IMR-90 (cell line): ENCODE data around the gene AKAP7. TPM values are rescaled to one million over a fixed set of nuclear protein-coding genes. Genes with fewer than 3 reads are reported as not detected.

Experiments used
- ATAC-seq: fragments of 200-7000 bp; cut with Tn5 transposase; 2 replicates; pipeline ENCODE4 v1.9.1; 2020; ENCODE audit warnings: low read depth, mild to moderate bottlenecking, moderate library complexity
- BruUV-seq: library from RNA; stranded (reverse); fragments of 400-500 nt; replicated peaks from 2 replicates; lab custom pipeline; 2021; lab: Mats Ljungman, UMichigan
- CTCF ChIA-PET: fragments of 300-600 bp; formaldehyde crosslinking; extraction: SDS; loops from one replicate; lab custom pipeline; 2021; ENCODE audit warnings: antibody characterized with exemption; lab: Yijun Ruan, JAX
- POLR2A ChIA-PET: fragments of 300-600 bp; sonication (Branson Sonifier 250); formaldehyde crosslinking; loops from one replicate; lab custom pipeline; 2022; ENCODE audit warnings: antibody characterized with exemption; ENCODE audit not compliant: unreplicated experiment; lab: Charles Lee
- DNase-seq: peaks from one replicate; pipeline ENCODE4 v3.0.0; 2013
- H2AFZ ChIP-seq: replicated peaks from 2 replicates; pipeline ENCODE3; 2013; ENCODE audit warnings: low read length, mild to moderate bottlenecking; ENCODE audit not compliant: poor library complexity
- H2AK5ac ChIP-seq: 2 replicates; pipeline ENCODE4 v1.6.1; 2013; ENCODE audit warnings: low read depth, low read length, inconsistent platforms
- H2AK9ac ChIP-seq: replicated peaks from 2 replicates; pipeline ENCODE3; 2013; ENCODE audit warnings: mild to moderate bottlenecking, low read depth, low read length, moderate library complexity; ENCODE audit not compliant: poor library complexity
- H2BK120ac ChIP-seq: 2 replicates; pipeline ENCODE4 v1.6.1; 2013; ENCODE audit warnings: low read depth, low read length, inconsistent platforms
- H2BK15ac ChIP-seq: 3 replicates; pipeline ENCODE4 v1.6.1; 2013; ENCODE audit warnings: low read depth, low read length, inconsistent platforms
- H2BK20ac ChIP-seq: 2 replicates; pipeline ENCODE4 v1.6.1; 2013; ENCODE audit warnings: low read depth, mild to moderate bottlenecking, inconsistent platforms, low read length, moderate library complexity
- H2BK5ac ChIP-seq: 2 replicates; pipeline ENCODE4 v1.6.1; 2013; ENCODE audit warnings: mild to moderate bottlenecking, low read depth, low read length, inconsistent platforms; ENCODE audit not compliant: poor library complexity, severe bottlenecking
- H3K14ac ChIP-seq: replicated peaks from 2 replicates; pipeline ENCODE4 v1.6.1; 2013; ENCODE audit warnings: low read depth, low read length, inconsistent platforms
- H3K18ac ChIP-seq: 2 replicates; pipeline ENCODE4 v1.6.1; 2013; ENCODE audit warnings: low read depth, low read length, control low read depth
- H3K23ac ChIP-seq: 2 replicates; pipeline ENCODE4 v1.6.1; 2013; ENCODE audit warnings: low read depth, low read length, inconsistent platforms
- H3K27ac ChIP-seq: 2 replicates; pipeline ENCODE4 v1.5.1; 2013; ENCODE audit warnings: mild to moderate bottlenecking, control low read depth, low read length; ENCODE audit not compliant: insufficient read depth
- H3K27me3 ChIP-seq: 2 replicates; pipeline ENCODE4 v1.6.1; 2013; ENCODE audit warnings: low read length; ENCODE audit not compliant: control insufficient read depth, insufficient read depth
- H3K36me3 ChIP-seq: 2 replicates; pipeline ENCODE4 v1.6.1; 2013; ENCODE audit warnings: low read length, mixed read lengths; ENCODE audit not compliant: control insufficient read depth, insufficient read depth
- H3K4ac ChIP-seq: 2 replicates; pipeline ENCODE4 v1.6.1; 2013; ENCODE audit warnings: low read depth, low read length, inconsistent platforms
- H3K4me1 ChIP-seq: 2 replicates; pipeline ENCODE4 v1.6.1; 2013; ENCODE audit warnings: low read length, mixed read lengths; ENCODE audit not compliant: control insufficient read depth, insufficient read depth
- H3K4me2 ChIP-seq: 2 replicates; pipeline ENCODE4 v1.6.1; 2013; ENCODE audit warnings: low read depth, mild to moderate bottlenecking, control low read depth, low read length, moderate library complexity
- H3K4me3 ChIP-seq: 2 replicates; pipeline ENCODE4 v1.5.1; 2013; ENCODE audit warnings: low read depth, mild to moderate bottlenecking, control low read depth, low read length, moderate library complexity; ENCODE audit not compliant: insufficient read depth
- H3K56ac ChIP-seq: 2 replicates; pipeline ENCODE4 v1.6.1; 2013; ENCODE audit warnings: low read length, inconsistent platforms; ENCODE audit not compliant: insufficient read depth; ENCODE audit errors: extremely low read depth
- H3K79me1 ChIP-seq, 2 experiments: 2 replicates each; pipeline ENCODE4 v1.6.1; 2013; ENCODE audit warnings: low read length in 2 of 2, inconsistent platforms in 1 of 2, low read depth in 1 of 2
- H3K9ac ChIP-seq: 2 replicates; pipeline ENCODE4 v1.6.1; 2013; ENCODE audit warnings: low read depth, low read length, control low read depth
- H3K9me1 ChIP-seq: 2 replicates; pipeline ENCODE4 v1.6.1; 2013; ENCODE audit warnings: low read length, inconsistent platforms; ENCODE audit not compliant: insufficient read depth
- H3K9me3 ChIP-seq: 2 replicates; pipeline ENCODE4 v1.6.1; 2013; ENCODE audit warnings: low read length; ENCODE audit not compliant: control insufficient read depth, insufficient read depth
- H4K20me1 ChIP-seq: 2 replicates; pipeline ENCODE4 v1.6.1; 2013; ENCODE audit warnings: low read length, inconsistent platforms; ENCODE audit not compliant: insufficient read depth
- H4K5ac ChIP-seq: 2 replicates; pipeline ENCODE4 v1.6.1; 2013; ENCODE audit warnings: mild to moderate bottlenecking, low read depth, low read length, control low read depth
- H4K8ac ChIP-seq, 2 experiments: 2 replicates each; pipeline ENCODE4 v1.6.1; 2013; ENCODE audit warnings: low read depth in 2 of 2, low read length in 2 of 2, control low read depth in 1 of 2, inconsistent platforms in 1 of 2
- H4K91ac ChIP-seq: 2 replicates; pipeline ENCODE4 v1.6.1; 2013; ENCODE audit warnings: low read depth, low read length, inconsistent platforms; ENCODE audit not compliant: insufficient read depth
- RCOR1 ChIP-seq: IDR thresholded peaks from 2 replicates; pipeline ENCODE4 v1.6.1; 2012; ENCODE audit warnings: mild to moderate bottlenecking, low read length, improper control_type of control experiment; ENCODE audit not compliant: insufficient replicate concordance
- WGBS, 2 experiments: methylation state at CpG; one replicate each; pipeline versions ENCODE4 v1.1.5 to v1.1.7; 2013; ENCODE audit warnings: missing lambda C conversion rate in 2 of 2; ENCODE audit not compliant: insufficient read length in 1 of 2; ENCODE audit errors: extremely low coverage in 2 of 2; 5-methylcytosine and 5-hydroxymethylcytosine counted together
- dilution Hi-C: fragments of 300-500 bp; cut with HindIII; formaldehyde crosslinking; loops from one replicate; pipeline ENCODE4 v1.14.3; 2018; ENCODE audit warnings: low sequenced_read_pairs; ENCODE audit not compliant: unreplicated experiment
- in situ Hi-C: fragments of 300-500 bp; cut with MboI; formaldehyde crosslinking; loops from 3 replicates; pipeline ENCODE4 v1.14.3; 2019; ENCODE audit warnings: low sequenced_read_pairs, inconsistent platforms, mixed read lengths
- intact Hi-C: fragments of 100-400 bp; cut with micrococcal nuclease; formaldehyde crosslinking; loops from 2 replicates; pipeline ENCODE4 v1.10.0; 2022
- polyA plus RNA-seq, 3 experiments: library from polyadenylated mRNA; depleted of rRNA; stranded (reverse); fragments of >200 nt; gene quantifications; 2 replicates each; pipeline ENCODE4 v1.2.3, GENCODE V29; 2012; ENCODE audit warnings: low replicate concordance in 1 of 3
- total RNA-seq: library from RNA; depleted of rRNA; stranded (reverse); fragments of >200 nt; gene quantifications from 2 replicates; pipeline ENCODE4 v1.2.3, GENCODE V29; 2012

Gene AKAP7
- total and polyA plus RNA-seq, 2 of the 4 experiments (the other 2 are of a cell fraction) = 0.54 to 1.1 TPM

GRCh38 chr6:131124336-131125071 is 10.8 kb upstream of the AKAP7 start:
- Histone ChIP-seq H4K5ac (no peak overlapping the region), H3K23ac (no peak overlapping the region), H3K9ac (no peak overlapping the region), H4K20me1 (no peaks in the 10 kb centered on the region), H2AK5ac (no peak overlapping the region), H3K27me3 (no peaks in the 10 kb centered on the region), H3K9me3 (no peaks in the 10 kb centered on the region), H3K4me3 (no peak overlapping the region), H2BK120ac (0 out of 2 replicates have a peak overlapping the region, but pooled peaks have one; percentile 16), H2BK15ac (no peak overlapping the region), H4K8ac (no peak overlapping the region), H3K9me1 (peaks cover 4% of the 10 kb centered on the region; the same call in 1 of the 2 replicates), H3K14ac (no peak overlapping the region), H3K18ac (no peak overlapping the region), H4K91ac (peak overlapping the region; percentile 17; the same call in 1 of the 2 replicates), H3K4ac (0 out of 2 replicates have a peak overlapping the region, but pooled peaks have one; percentile 46), H2BK20ac (0 out of 2 replicates have a peak overlapping the region, but pooled peaks have one; percentile 62), H3K36me3 (no peaks in the 10 kb centered on the region), H3K27ac (no peak overlapping the region), H3K79me1 (no peaks in the 10 kb centered on the region), H3K56ac (no peak overlapping the region), H3K4me1 (peaks cover 2% of the 10 kb centered on the region; the same call in 1 of the 2 replicates), H3K4me2 (no peak overlapping the region), H2AK9ac (peak overlapping the region; percentile 4), H2AFZ (no peak overlapping the region), H2BK5ac (no peak overlapping the region)
- TF ChIP-seq RCOR1 = no peak
- ATAC-seq = no peak
- ChIA-PET POLR2A (no interaction called here), CTCF (no interaction called here)
- dilution Hi-C loops = no loop called here
- no TSS peak for BruUV-seq
- no peak for DNase-seq
- intact Hi-C loops = no loop called here
- 80% methylated on average over 1 of the region's 3 CpGs; no CpG with 5 or more reads in 1 of the 2 experiments for WGBS, 2 experiments
- in situ Hi-C loops = no loop called here
